SK-N-SH (cell line): Measurements from ENCODE around the gene PRRX1. TPM values are rescaled to one million over a fixed set of nuclear protein-coding genes. Genes with fewer than 3 reads are reported as not detected.

ENCODE experiments used
- CTCF ChIA-PET: fragments of 300-600, 350-600 bp; formaldehyde crosslinking; extraction: SDS; loops from one replicate; lab custom pipeline; 2021; lab: Yijun Ruan, JAX
- POLR2A ChIA-PET: fragments of 350-600 bp; sonication (Branson Sonifier 250); formaldehyde crosslinking; extraction: SDS; loops from one replicate; lab custom pipeline; 2020; ENCODE audit warnings: antibody characterized with exemption, inconsistent platforms; lab: Yijun Ruan, JAX
- DNase-seq: peaks from one replicate; pipeline ENCODE4 v3.0.0; 2012
- H2AFZ ChIP-seq: fragments of 200-600 bp; sonication (generic); 2 replicates; pipeline ENCODE4 v1.8.1; 2016; ENCODE audit warnings: antibody characterized with exemption, mild to moderate bottlenecking, low read depth
- H3F3A ChIP-seq: fragments of 200-600 bp; sonication (generic); replicated peaks from 2 replicates; pipeline ENCODE3; 2016; ENCODE audit warnings: antibody characterized with exemption, mild to moderate bottlenecking; ENCODE audit not compliant: insufficient read depth
- H3K27ac ChIP-seq, 2 experiments: fragments of 200-500 bp in 1 of 2; fragments of 200-600 bp in 1 of 2; sonication (Bioruptor generic) in 1 of 2; sonication (generic), shearing (Covaris generic) in 1 of 2; 2 replicates each; pipeline versions ENCODE4 v1.5.1 to v1.6.1; 2014 to 2016; ENCODE audit warnings: low read depth in 2 of 2, inconsistent platforms in 1 of 2, low read length in 1 of 2, mild to moderate bottlenecking in 1 of 2, mixed read lengths in 1 of 2
- H3K27me3 ChIP-seq: fragments of 200-600 bp; sonication (generic), shearing (Covaris generic); 2 replicates; pipeline ENCODE4 v1.6.1; 2016; ENCODE audit warnings: mixed run types; ENCODE audit not compliant: insufficient read depth
- H3K36me3 ChIP-seq, 2 experiments: fragments of 200-500 bp in 1 of 2; fragments of 200-600 bp in 1 of 2; sonication (Bioruptor generic) in 1 of 2; sonication (generic) in 1 of 2; replicated peaks in 1 of 2; 2 replicates each; pipeline versions ENCODE3 to v1.5.1; 2014 to 2016; ENCODE audit warnings: low read length in 1 of 2, mild to moderate bottlenecking in 1 of 2; ENCODE audit not compliant: insufficient read depth in 2 of 2, control insufficient read depth in 1 of 2
- H3K4me1 ChIP-seq, 2 experiments: fragments of 200-500 bp in 1 of 2; fragments of 200-600 bp in 1 of 2; sonication (Bioruptor generic) in 1 of 2; sonication (generic), shearing (Covaris generic) in 1 of 2; 2 replicates each; pipeline versions ENCODE4 v1.5.1 to v1.6.1; 2014 to 2016; ENCODE audit warnings: low read depth in 1 of 2, low read length in 1 of 2, mixed run types in 1 of 2; ENCODE audit not compliant: insufficient read depth in 2 of 2, control insufficient read depth in 1 of 2
- H3K4me2 ChIP-seq: fragments of 200-600 bp; sonication (generic), shearing (Covaris generic); 2 replicates; pipeline ENCODE4 v1.6.1; 2017; ENCODE audit warnings: mixed run types
- H3K4me3 ChIP-seq, 2 experiments: fragments of 200-500 bp in 1 of 2; fragments of 200-600 bp in 1 of 2; sonication (Bioruptor generic) in 1 of 2; sonication (generic), shearing (Covaris generic) in 1 of 2; 2 replicates each; pipeline versions ENCODE4 v1.5.1 to v1.8.1; 2014 to 2016; ENCODE audit warnings: low read depth in 2 of 2, inconsistent platforms in 1 of 2, low read length in 1 of 2, mild to moderate bottlenecking in 1 of 2, mixed read lengths in 1 of 2, moderate library complexity in 1 of 2
- H3K79me2 ChIP-seq: fragments of 200-600 bp; sonication (generic); 2 replicates; pipeline ENCODE4 v1.8.1; 2017; ENCODE audit warnings: mild to moderate bottlenecking; ENCODE audit not compliant: insufficient read depth
- H3K9ac ChIP-seq: fragments of 200-600 bp; sonication (generic); 2 replicates; pipeline ENCODE4 v1.6.1; 2017; ENCODE audit warnings: mixed run types
- H3K9me2 ChIP-seq: fragments of 200-600 bp; sonication (generic); 2 replicates; pipeline ENCODE4 v1.6.1; 2017; ENCODE audit warnings: mixed run types
- H3K9me3 ChIP-seq: fragments of 200-600 bp; sonication (generic); 2 replicates; pipeline ENCODE4 v1.6.1; 2017; ENCODE audit warnings: mixed run types, mild to moderate bottlenecking, moderate library complexity
- H4K20me1 ChIP-seq: fragments of 200-600 bp; sonication (generic); 2 replicates; pipeline ENCODE4 v1.6.1; 2017; ENCODE audit warnings: mild to moderate bottlenecking, mixed run types; ENCODE audit not compliant: insufficient read depth
- CHD2 ChIP-seq: fragments of 150-350 bp; IDR thresholded peaks from 2 replicates; pipeline ENCODE4 v1.6.1; 2018; ENCODE audit warnings: low read length; ENCODE audit not compliant: partially characterized antibody
- EZH2phosphoT487 ChIP-seq: fragments of 200-600 bp; sonication (generic); IDR thresholded peaks from 2 replicates; pipeline ENCODE4 v1.6.1; 2017; ENCODE audit warnings: low read depth, mixed run types, mild to moderate bottlenecking, antibody characterized with exemption, moderate library complexity, borderline replicate concordance
- FOSL2 ChIP-seq: IDR thresholded peaks from 2 replicates; pipeline ENCODE4 v1.4.0; 2012; ENCODE audit warnings: low read depth, mild to moderate bottlenecking, moderate library complexity, borderline replicate concordance
- FOXM1 ChIP-seq: IDR thresholded peaks from 2 replicates; pipeline ENCODE4 v1.4.0; 2012; ENCODE audit warnings: low read depth, mild to moderate bottlenecking
- GABPA ChIP-seq: IDR thresholded peaks from 2 replicates; pipeline ENCODE4 v1.4.0; 2012; ENCODE audit warnings: low read depth, mild to moderate bottlenecking
- GATA2 ChIP-seq: sonication (generic); formaldehyde crosslinking; IDR thresholded peaks from 2 replicates; pipeline ENCODE4 v1.5.0; 2020; ENCODE audit warnings: mild to moderate bottlenecking, missing genetic modification reagents
- JUND ChIP-seq: IDR thresholded peaks from 2 replicates; pipeline ENCODE4 v1.4.0; 2012
- NFIC ChIP-seq: IDR thresholded peaks from 2 replicates; pipeline ENCODE4 v1.4.0; 2012; ENCODE audit warnings: borderline replicate concordance
- NRF1 ChIP-seq: IDR thresholded peaks from 2 replicates; pipeline ENCODE4 v1.6.1; 2012; ENCODE audit warnings: low read depth, mild to moderate bottlenecking, low read length
- RCOR1 ChIP-seq: fragments of 150-350 bp; IDR thresholded peaks from 2 replicates; pipeline ENCODE4 v1.6.1; 2017; ENCODE audit warnings: antibody characterized with exemption, low read length
- RFX5 ChIP-seq: IDR thresholded peaks from 2 replicates; pipeline ENCODE4 v1.6.1; 2012; ENCODE audit warnings: mild to moderate bottlenecking, improper control_type of control experiment, low read length
- RXRA ChIP-seq: IDR thresholded peaks from 2 replicates; pipeline ENCODE4 v1.4.0; 2012; ENCODE audit warnings: low read depth, mild to moderate bottlenecking, borderline replicate concordance
- SMC3 ChIP-seq: IDR thresholded peaks from 2 replicates; pipeline ENCODE4 v1.6.1; 2012; ENCODE audit warnings: low read depth, low read length, improper control_type of control experiment
- TEAD4 ChIP-seq: IDR thresholded peaks from 2 replicates; pipeline ENCODE4 v1.4.0; 2012; ENCODE audit warnings: mild to moderate bottlenecking, borderline replicate concordance; ENCODE audit not compliant: insufficient read depth
- USF1 ChIP-seq: IDR thresholded peaks from 2 replicates; pipeline ENCODE4 v1.4.0; 2012; ENCODE audit warnings: low read depth, borderline replicate concordance
- USF2 ChIP-seq: fragments of 150-350 bp; IDR thresholded peaks from 2 replicates; pipeline ENCODE4 v1.6.1; 2017; ENCODE audit warnings: antibody characterized with exemption, low read length, low read depth, borderline replicate concordance
- YY1 ChIP-seq: IDR thresholded peaks from 2 replicates; pipeline ENCODE4 v1.4.0; 2012; ENCODE audit warnings: low read depth, mild to moderate bottlenecking
- ZBTB33 ChIP-seq: IDR thresholded peaks from 2 replicates; pipeline ENCODE4 v1.4.0; 2012; ENCODE audit warnings: low read depth, borderline replicate concordance
- WGBS: methylation state at CpG from one replicate; pipeline ENCODE4 v1.1.6; 2017; ENCODE audit warnings: low lambda C conversion rate; 5-methylcytosine and 5-hydroxymethylcytosine counted together
- polyA plus RNA-seq, 3 experiments: library from polyadenylated mRNA; depleted of rRNA; stranded (reverse); fragments of >200 nt; gene quantifications; 2 replicates each; pipeline ENCODE4 v1.2.3, GENCODE V29; 2012

PRRX1 gene
- polyA plus RNA-seq, 1 of the 3 experiments (the other 2 are of a cell fraction): 356 TPM

GRCh38 chr1:170696591-170697290 lies 32.8 kb downstream of the PRRX1 start:
- peaks cover 34 to 79% of the 10 kb centered on the region in 2 experiments for H3K4me1 ChIP-seq
- no peak for DNase-seq
- CTCF ChIA-PET: interaction anchor here (1.0 to 1.3 kb wide), 2 partner anchors 16 to 24 kb away, joined by 3 to 4 read pairs; no protein-coding TSS in a partner anchor

More at GRCh38 chr1:170696591-170697290, 32.8 kb downstream of the PRRX1 start:
- Histone ChIP-seq H3K9me3 (no peaks in the 10 kb centered on the region), H3K36me3 (peaks cover 11 to 51% of the 10 kb centered on the region in 2 experiments), H3F3A (peaks cover 86% of the 10 kb centered on the region), H3K9me2 (no peaks in the 10 kb centered on the region), H3K4me3 (no peak overlapping the region), H3K27ac (peak overlapping the region; percentile 90 to 99; a peak in 3 of 4 replicates), H3K79me2 (peaks cover 98% of the 10 kb centered on the region), H2AFZ (no peak overlapping the region), H3K4me2 (no peak overlapping the region; the same call in 1 of the 2 replicates), H4K20me1 (peaks cover under 1% of the 10 kb centered on the region; the same call in 1 of the 2 replicates), H3K9ac (peak overlapping the region; percentile 15; the same call in 1 of the 2 replicates), H3K27me3 (no peaks in the 10 kb centered on the region)
- POLR2A ChIA-PET: no interaction called here
- WGBS: 61% methylated on average over 6 of the region's 6 CpGs
- TF ChIP-seq USF2 (no peak), FOSL2 (no peak), NRF1 (no peak), SMC3 (no peak), GABPA (no peak), ZBTB33 (no peak), RCOR1 (no peak), TEAD4 (no peak), RFX5 (no peak), JUND (no peak), YY1 (no peak), USF1 (no peak), FOXM1 (no peak), EZH2phosphoT487 (no peak), NFIC (no peak), RXRA (no peak), CHD2 (no peak), GATA2 (CRISPR knock-in tag) (no peak)
